Bronchial epithelial cell (primary cell): ENCODE results near the gene MGP. TPM values are rescaled to one million over a fixed set of nuclear protein-coding genes. Genes with fewer than 3 reads are reported as not detected.

Experiments used
- DNase-seq: peaks from one replicate; pipeline ENCODE4 v3.0.0-alpha.2; 2010; ENCODE audit warnings: low read depth
- FAIRE-seq: peaks from 2 replicates; lab custom pipeline; 2011; peaks lifted over from hg19 to GRCh38; lab: Jason Lieb, UNC
- H3K27me3 ChIP-seq: 2 replicates; pipeline ENCODE4 v1.5.1; 2011; ENCODE audit warnings: low read length; ENCODE audit not compliant: control insufficient read depth, insufficient read depth
- H3K36me3 ChIP-seq: 2 replicates; pipeline ENCODE4 v1.5.1; 2011; ENCODE audit warnings: low read length; ENCODE audit not compliant: control insufficient read depth, insufficient read depth
- H3K4me3 ChIP-seq: 2 replicates; pipeline ENCODE4 v1.5.1; 2011; ENCODE audit warnings: mild to moderate bottlenecking, low read depth, low read length, control low read depth
- total RNA-seq: library from RNA; depleted of rRNA; stranded (reverse); fragments of >200 nt; gene quantifications from 2 replicates; pipeline ENCODE4 v1.2.1, GENCODE V29; 2014
- TF ChIP-seq, protein P1 (sequence below): IDR thresholded peaks from 2 replicates; pipeline ENCODE4 v1.5.1; 2011; ENCODE audit warnings: mild to moderate bottlenecking, moderate library complexity, low read length, control low read depth, inconsistent platforms; ENCODE audit not compliant: insufficient read depth, severe bottlenecking

Gene MGP
- total RNA-seq, 1 donor from 2014 or later = 0.79 TPM

DNA sequence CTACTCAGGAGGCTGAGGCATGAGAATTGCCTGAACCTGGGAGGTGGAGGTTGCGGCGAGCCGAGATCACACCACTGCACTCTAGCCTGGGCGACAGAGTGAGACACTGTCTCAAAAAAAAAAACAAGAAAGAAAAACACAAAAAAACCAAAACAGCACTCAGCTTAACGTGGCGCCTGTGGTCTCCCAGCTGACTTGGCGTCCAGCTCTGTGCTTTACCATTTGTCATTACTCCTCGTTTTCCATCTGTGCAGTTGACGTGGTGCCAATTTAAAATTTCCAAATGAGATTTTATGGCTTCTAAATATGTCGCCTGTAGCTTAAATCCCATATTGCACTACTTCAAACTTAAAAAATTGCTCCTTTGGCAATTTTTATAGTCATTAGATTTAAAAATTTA lies 2.0 kb downstream of the MGP start:
- H3K27me3 ChIP-seq = no peaks in the 10 kb centered on the region
- FAIRE-seq (no peak), DNase-seq (no peak)
- TF ChIP-seq, protein P1, sequence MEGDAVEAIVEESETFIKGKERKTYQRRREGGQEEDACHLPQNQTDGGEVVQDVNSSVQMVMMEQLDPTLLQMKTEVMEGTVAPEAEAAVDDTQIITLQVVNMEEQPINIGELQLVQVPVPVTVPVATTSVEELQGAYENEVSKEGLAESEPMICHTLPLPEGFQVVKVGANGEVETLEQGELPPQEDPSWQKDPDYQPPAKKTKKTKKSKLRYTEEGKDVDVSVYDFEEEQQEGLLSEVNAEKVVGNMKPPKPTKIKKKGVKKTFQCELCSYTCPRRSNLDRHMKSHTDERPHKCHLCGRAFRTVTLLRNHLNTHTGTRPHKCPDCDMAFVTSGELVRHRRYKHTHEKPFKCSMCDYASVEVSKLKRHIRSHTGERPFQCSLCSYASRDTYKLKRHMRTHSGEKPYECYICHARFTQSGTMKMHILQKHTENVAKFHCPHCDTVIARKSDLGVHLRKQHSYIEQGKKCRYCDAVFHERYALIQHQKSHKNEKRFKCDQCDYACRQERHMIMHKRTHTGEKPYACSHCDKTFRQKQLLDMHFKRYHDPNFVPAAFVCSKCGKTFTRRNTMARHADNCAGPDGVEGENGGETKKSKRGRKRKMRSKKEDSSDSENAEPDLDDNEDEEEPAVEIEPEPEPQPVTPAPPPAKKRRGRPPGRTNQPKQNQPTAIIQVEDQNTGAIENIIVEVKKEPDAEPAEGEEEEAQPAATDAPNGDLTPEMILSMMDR = no peak
- no peak overlapping the region for H3K4me3 ChIP-seq
- no peaks in the 10 kb centered on the region for H3K36me3 ChIP-seq

DNA sequence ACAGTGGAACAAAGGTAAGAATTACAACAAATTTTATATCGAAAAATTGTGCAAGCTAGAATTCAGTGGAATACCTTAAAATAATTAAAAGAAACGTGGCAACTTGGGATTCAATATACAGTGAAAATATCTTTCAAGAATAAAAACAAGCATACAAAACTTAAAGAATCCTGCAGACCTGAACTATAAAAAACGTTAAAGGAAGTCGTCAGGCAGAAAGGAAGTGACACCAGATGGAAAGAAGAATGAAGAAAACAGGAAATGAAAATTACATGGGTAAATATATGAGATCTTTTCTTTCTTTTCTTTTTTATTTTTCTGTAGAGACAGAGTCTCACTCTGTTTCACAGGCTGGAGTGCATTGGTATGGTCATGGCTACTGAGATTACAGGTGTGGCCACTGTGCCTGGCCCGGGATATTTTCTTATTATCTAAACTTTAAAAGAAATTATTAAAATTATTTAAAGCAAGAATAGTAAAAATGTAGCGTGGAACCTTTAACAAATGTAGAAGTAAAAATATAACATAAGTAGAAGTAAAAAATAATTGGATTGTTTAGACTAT lies 4.7 kb downstream of the MGP start:
- no peaks in the 10 kb centered on the region for H3K27me3 ChIP-seq
- DNase-seq = no peak
- TF ChIP-seq, protein P1 = no peak
- H3K36me3 ChIP-seq = no peaks in the 10 kb centered on the region
- no peak for FAIRE-seq
- H3K4me3 ChIP-seq = no peak overlapping the region

DNA sequence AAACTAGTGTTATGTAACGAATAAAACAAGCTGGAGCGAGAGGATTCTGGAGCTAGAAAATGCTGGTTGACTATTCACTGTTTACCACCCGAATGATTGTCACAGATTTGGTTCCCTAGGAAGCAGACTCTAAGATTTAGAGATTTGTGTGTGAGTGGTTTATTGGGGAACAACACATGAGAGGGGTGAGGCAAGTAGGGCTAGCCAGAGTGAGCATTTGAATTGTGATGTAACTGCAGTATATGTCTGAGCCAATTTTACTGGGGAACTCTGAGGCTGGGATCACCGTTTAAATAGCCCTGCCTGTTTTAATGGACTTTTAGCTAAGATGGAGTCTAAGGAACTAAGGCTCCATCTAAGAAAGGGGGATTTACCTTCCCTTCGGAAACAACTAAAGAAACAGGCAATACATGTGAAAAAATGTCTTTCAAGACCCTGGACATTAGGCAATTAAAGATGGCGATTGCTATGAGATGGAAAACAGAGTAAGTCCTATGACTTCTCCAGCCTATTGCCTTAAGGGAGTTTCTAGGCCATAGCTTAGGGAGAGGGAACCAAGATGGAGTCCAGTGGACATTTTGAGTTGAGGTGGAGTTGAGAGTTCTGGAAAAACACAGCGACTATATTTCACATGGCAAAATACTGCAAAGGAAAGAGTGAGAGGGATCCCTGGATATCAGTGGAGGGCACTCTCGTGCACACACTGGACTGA lies 6.3 kb downstream of the MGP start:
- Histone ChIP-seq H3K4me3 (no peak overlapping the region), H3K36me3 (no peaks in the 10 kb centered on the region), H3K27me3 (no peaks in the 10 kb centered on the region)
- DNase-seq = no peak
- TF ChIP-seq, protein P1 = no peak
- FAIRE-seq = no peak

DNA sequence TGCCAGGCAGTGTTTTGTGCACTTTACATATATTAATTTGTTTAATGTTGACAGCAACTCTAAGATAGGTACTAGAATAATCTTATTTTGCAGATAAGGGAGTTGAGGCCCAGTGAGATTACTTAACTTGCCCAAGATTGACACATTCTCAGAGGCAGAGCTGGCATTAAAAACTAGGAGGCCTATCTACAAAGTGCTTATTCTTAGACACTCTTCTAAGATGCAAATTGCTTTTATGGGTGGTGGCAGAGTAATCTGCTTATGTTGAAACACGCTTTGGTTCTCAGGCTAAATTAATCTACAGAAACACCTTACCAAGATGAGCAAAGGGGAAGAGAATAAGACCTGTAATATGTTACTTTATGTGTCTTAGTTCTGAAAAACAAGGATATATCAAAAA lies 7.2 kb downstream of the MGP start:
- H3K36me3 ChIP-seq = no peaks in the 10 kb centered on the region
- DNase-seq (no peak), FAIRE-seq (no peak)
- no peak overlapping the region for H3K4me3 ChIP-seq
- no peaks in the 10 kb centered on the region for H3K27me3 ChIP-seq
- TF ChIP-seq, protein P1 = no peak

DNA sequence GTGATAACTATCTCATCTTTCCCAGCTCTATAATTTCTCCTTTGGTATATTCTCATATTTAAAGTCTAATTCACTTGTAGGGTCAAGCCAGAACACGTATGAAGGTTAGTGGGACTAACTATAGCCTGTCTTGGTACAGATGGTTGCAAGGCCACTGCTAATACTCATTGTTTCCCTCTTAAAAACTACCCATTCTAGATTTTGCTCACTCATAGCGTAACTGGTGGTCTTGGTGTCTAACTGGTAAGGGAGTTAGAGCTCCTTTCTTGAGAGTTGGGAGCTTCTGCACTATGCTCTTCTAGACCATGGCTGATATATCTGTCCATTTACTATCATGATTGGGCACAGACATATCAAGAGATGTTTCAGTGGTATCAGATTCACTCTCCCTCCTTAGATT lies 8.8 kb downstream of the MGP start:
- Histone ChIP-seq H3K27me3 (no peaks in the 10 kb centered on the region), H3K4me3 (no peak overlapping the region), H3K36me3 (no peaks in the 10 kb centered on the region)
- TF ChIP-seq, protein P1 = no peak
- no peak for DNase-seq
- no peak for FAIRE-seq
